Inflammatory macrophage treated with lipopolysaccharide for 4 hours (primary cell): Measurements from ENCODE around the gene KCNH2.
A peak's percentile ranks its signal among the peaks of the same experiment; 100 is the strongest.
"Not testable (repeated sequence)": the region's sequence is repeated elsewhere in the genome, so short reads cannot be mapped to it uniquely, and the experiment has no call there.

Experiments
- DNase-seq: peaks from one replicate; pipeline ENCODE4 v3.0.0-alpha.2; 2020

The KCNH2 gene

DNA sequence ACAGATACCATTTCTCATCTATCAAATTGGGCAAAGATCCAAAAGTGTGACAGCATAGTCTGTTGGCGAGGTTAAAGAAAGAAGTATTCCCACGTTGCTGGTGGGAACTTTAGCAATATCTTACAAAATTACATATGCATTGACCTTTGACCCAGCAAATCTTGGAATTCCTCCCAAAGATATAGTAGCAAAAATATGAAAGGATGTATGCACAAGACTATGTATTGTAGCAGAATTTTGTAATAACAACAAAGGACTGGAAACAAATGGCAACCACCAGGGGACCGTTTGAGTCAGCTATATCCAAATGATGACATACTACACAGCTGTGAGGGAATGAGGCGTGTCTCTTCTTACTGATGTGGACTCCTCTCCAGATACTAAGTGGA, 50.2 kb downstream of the KCNH2 start:
- DNase-seq = peak; percentile 26

DNA sequence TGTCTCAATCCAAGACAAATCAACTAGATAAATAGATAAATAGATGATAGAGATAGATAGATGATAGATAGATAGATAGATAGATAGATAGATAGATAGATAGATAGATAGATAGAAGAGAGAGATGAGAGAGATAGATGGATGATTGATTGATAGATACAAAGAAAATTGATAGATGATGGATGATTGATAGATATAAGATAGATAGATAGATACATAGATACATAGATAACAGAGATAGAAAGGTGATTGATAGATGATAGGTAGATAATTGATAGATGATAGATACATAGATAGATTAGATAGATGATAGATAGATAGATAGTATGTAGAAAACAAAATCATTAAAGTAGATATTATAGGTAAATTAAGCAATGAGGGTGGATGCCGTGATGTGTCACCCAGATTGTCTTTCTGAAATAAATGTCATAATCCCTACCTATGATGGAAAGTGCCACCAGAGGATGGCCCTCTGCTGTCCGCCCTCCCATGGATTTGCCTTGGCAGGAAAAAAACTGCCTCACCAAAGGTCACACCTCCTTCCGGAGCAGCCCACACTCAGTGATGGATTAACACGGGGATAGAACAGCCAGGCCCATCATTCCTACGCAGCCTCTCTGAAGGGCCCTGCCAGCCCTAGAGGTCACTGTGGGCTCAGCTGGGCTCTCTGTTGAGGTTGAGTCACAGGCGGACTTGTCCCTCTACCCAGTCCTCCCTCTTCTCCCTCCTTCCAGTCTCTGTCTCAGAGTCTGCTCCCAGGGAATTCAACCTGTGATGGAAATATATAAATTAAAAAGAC, 50.8 kb downstream of the KCNH2 start:
- DNase-seq = no peak

DNA sequence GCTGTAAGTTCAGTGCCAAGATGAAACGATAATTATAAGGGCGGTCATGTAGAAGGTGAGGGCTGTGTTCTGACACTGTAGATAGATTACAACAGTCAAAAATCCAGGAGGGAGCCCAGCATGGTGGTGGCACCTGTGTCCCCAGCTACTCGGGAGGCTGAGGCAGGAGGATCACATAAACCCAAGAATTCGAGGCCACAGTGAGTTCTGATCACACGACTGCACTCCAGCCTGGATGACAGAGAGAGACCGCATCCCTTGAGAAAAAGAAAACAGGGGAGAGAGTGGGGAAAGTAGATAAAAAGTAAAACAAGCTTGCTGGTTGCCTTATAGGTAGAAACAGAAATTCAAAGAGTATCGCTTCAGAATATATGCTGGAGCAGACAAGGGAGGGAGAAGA, 52.1 kb downstream of the KCNH2 start:
- no peak for DNase-seq

DNA sequence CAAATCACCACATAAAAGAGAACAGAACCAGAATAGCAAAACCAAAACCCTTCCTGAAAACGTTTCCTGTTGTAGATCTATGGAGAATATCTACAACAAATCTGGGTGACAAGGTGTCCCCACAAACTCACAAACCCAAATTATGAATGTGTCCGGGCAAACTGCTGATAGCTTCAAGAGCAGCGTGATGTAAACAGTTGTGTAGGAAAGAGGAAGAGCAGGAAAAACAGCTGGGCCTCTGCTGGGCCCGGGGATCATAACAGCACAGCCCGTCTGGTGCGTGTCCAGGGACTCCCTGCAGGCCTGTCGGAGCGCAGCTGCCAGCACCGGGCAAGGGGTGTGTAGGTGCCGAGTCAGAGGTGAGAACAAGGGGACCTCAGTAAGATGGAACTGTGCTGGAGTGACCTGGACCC, 53.7 kb downstream of the KCNH2 start:
- no peak for DNase-seq

DNA sequence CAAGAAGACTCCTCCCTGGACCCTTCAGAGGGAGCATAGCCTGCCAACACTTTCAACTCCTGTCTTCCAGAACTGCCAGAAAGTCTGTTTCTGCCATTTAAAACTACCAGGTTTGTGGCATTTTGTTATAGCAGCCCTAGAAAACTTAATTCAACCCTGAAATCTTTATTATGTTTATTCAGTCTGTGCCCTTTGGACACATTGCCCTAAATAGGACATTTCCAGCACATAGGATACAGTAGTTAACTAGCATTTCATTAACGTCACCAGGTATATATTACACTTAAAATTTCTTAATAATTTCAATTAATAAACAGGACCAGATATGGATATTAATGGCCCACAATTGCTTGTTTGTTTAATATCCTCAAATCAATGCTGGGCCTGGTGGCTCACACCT, 54.3 kb downstream of the KCNH2 start:
- DNase-seq = no peak

DNA sequence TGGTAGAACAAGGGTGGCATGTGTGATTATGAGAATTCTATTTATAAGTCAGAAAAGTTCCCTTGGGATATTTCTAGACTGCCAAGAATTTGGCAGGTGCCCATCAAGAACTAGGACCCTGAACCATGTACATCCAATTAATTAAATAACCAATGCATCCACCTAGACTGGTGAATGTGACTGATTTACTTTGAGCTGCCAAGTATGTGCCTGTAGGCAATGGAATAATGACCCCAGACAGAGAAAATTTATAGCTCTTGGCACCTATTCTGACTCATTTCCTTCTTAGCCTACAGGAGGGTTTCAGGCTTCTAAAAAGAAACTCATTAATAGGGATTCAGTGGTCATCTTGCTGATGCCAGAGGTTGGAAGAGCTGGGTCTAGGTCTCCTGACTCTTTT, 54.9 kb downstream of the KCNH2 start:
- no peak for DNase-seq

DNA sequence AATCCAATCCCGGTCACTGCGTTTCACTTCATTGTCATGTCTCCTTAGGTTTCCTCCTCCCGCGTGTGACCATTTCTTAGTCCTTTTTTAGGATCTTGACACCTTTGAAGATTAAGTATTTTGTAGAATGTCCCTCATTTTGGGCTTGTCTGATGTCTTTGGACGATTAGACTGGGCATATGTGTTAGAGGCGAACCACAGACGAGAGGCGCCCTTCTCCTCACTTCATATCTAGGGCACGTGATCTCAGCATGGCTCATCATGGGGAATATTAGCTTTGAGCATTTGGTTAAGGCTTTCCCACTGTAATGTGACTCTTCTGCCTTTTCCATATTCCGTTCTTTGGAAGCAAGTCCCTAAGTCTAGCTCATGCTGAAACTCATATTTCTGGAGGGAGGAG, 59.0 kb downstream of the KCNH2 start:
- DNase-seq = no peak

DNA sequence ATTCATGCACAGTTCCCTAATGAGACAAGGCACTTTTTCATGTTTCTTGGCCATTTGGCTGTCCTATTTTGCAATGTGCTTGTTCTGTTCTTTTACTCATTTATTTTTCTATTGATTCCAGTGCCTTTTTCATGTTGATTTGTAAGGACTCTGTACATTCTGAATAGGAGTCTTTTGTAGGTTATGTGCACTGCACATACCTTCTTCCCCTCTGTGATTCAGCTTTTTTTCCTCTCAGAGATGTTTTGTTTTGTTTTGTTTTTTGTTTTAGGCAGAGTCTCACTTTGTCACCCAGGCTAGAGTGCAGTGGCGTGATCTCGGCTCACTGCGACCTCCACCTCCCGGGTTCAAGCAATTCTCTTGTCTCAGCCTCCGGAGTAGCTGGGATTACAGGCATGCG, 59.7 kb downstream of the KCNH2 start:
- no peak for DNase-seq

DNA sequence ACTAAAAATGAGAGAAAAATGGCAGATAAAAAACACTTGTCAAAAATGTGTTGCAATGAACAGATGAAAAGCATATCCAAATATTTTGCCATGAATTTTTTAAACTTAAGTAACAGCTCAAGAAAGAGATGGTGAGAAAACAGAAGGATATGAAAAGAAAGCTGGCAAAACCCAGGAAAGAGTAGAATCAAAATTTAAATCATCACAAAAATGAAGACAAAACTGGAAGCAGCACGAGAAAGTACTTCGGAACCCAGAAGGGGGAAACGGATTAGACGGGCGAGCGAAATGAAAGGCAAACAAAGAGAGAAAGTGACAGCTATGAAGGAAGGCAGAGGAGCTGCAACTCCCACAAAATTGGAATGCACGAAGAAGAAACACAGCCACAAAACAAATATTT, 60.2 kb downstream of the KCNH2 start:
- DNase-seq = no peak

DNA sequence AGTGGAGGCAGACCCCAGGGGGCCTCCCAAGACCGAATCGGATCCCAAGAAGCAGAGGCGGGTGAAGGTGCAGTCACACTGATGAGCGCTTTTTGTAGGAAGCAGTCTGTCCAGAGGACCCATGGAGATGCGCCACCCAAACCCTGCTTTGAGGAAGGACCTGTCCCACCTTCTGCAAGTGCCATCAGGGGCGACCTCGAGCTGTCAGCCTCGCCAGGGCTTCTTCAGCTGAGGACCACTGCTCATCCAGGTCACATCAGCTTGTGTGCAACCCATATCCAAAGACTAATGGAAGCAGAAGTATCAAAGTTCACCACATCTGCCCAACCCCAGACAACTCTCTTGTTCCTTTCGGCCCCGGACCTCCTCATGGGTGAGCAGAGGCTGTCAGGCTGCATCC, 61.5 kb downstream of the KCNH2 start:
- no peak for DNase-seq

DNA sequence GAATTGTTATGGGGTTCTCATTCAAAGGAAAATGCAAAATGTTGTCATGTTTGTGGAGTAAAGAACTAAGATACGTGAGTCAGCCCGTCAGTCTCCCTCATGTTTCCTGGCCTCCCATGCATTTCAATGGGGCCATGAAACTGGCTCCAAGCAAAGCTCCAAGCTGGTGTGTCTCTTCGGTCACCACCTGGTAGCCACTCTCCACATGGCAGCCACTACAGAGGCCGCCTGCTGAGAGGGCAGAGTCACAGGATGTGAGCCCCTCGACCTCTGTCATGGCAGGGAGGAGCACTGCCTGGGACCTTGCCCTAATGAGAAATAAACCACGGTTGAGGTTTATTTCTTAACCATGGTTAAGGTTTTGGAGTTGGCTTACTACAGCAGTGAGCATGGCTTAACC, 63.2 kb downstream of the KCNH2 start:
- DNase-seq = no peak

DNA sequence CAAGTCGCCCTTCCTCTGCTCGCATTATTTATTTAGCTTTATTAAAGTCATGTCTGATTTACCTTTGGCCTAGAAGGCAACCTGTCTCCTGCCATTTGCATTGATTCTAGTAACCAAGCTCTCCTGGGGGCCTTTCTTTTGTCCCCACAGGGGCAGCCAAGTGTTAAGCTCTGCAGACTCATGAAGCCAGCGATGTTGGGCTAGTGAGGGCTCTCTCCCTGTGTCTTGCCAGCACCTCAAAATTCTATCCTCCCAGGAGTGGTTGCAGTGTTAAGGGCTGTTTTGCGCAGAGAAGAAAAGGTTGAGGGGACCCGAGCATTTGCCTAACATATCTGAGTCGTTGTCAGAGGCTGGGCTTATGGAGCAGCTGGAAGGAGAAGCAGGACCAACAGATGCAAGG, 63.9 kb downstream of the KCNH2 start:
- DNase-seq = no peak

DNA sequence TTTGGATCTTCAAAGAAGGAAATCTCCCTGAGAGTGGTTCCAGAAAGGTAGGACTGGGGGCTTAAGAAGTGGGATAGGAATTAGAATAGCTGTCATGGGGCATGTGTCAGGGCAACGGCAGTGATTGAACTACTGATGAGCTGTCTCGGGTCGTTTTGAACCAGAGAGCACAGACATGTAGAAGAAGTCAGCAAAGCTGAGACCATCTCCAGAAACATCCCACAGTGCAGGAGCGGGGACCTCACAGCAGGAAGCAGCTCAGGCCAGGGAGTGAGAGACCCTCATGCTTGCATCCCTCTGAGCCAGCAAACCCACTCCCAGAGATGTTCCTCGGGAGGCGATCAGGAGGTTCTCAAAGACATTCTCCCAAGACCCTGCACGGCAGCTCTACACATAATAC, 65.7 kb downstream of the KCNH2 start:
- DNase-seq = no peak

DNA sequence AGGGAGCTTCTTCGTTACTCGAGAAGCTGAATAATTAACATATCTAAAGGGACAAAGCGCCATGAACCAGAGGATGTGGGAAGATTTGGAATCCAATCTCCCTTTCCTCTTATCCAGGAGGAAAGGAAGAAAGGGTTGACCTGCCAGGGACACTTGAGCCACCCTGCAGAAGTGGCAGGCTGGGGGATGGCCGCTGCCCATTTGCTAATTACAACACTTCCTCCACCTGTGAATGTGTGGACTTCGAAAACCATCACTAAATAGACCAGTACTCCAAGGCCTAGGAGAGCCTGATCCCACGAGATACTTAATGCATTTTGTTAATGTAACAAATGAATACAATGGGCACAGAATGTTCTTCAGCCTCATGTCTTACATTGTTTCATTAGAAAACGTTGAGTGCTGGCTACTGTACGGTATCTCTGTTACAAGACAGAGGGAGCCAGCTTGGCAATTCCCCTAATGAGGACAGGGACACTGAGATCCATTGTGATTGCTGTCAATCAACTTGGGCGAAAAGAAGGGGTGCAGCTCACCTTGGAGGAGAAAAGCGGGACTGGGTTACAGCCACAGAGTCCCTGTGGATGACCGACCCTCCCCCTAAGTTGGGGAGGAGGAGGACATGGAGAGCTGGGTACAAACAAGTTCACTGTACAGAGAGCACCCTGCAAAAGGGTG, 66.4 kb downstream of the KCNH2 start:
- no peak for DNase-seq

DNA sequence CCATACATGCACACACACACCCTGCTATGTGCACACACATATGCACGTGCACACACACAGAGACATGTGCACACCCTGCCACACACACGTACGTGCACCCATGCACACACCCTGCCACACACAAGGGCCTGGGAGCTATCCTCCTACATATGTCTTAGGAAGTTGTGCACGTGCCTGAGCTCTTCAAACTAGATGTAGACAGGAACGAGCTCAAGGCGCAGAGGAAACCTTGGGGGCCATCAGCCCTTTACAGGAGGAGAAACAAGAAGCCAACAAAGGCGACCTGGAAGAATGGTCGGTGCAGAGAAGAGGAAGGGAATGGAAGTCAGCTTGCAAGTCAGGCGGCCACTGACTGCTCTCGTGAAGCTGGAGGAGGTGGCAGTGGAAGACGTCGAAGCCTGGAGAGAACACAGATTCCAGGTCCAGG, 67.1 kb downstream of the KCNH2 start:
- DNase-seq = no peak

DNA sequence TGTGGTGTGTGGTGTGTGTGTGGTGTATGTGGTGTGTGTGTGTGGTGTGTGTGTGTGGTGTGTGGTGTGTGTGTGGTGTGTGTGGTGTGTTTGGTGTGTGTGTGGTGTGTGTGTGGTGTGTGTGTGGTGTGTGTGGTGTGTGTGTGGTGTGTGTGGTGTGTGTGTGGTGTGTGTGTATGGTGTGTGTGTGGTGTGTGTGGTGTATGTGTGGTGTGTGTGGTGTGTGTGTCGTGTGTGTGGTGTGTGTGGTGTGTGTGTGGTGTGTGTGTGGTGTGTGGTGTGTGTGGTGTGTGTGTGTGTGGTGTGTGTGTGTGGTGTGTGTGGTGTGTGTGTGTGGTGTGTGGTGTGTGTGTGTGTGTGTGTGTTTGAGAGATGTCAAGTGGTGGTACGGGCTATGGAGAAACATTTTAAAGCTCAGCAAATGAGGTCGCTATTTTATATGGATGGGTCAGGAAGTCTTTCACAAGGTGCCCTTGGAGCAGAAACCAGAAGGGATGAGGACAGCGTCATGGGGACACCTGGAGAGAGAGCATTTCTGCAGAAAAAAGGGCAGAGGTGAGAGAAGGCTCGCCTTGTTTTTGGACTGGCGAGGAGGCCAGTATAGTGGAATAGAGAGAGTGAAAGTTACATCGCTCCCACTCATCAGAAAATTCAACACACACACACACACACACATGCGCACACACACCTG, 67.7 kb downstream of the KCNH2 start:
- DNase-seq = not testable (repeated sequence)

DNA sequence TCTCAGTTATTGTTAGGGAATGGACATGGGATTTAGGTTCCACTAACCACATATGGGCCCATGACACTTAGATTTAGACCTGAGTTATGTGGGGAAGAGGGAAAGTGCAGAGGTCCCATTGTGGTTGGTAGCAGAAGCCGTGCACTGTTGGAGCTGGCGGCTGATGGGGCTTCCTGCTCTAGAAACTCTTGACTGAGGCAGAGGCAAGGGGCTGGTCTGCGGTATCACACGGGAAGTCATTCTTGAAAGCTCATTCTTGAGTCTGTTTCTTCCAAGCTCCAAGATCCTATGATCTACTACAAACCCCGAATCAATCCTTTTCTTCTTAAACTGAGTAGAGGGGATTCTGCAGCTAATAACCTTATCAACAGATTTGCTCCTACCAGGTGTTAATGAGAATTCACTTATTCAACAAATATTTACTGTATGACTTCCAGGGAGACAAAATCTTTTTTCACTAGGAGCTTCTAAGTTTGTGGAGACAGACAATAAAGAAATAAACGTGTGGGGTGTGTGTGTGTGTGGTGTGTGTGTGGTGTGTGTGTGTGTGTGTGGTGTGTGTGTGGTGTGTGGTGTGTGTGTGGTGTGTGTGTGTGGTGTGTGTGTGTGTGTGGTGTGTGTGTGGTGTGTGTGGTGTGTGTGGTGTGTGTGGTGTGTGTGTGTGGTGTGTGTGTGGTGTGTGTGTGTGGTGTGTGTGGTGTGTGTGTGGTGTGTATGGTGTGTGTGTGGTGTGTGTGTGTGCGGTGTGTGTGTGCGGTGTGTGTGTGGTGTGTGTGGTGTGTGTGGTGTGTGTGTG, 68.7 kb downstream of the KCNH2 start:
- DNase-seq = no peak

DNA sequence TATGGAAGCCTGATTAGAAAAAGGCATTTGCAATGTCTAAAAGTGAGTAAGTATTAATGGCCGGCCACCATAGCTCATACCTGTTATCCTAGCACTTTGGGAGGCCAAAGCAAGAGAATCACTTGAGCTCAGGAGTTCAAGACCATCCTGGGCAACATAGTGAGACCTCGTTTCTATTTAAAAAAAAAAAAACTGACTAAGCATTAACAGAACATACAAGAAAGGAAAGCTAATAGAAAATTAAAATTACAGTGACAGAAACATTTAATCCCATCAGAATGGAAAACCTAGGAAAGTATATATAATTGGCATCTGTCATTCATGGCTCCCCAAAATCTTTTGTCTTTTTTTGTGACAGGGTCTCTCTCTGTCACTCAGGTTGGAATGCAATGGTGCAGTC, 69.9 kb downstream of the KCNH2 start:
- DNase-seq = no peak

DNA sequence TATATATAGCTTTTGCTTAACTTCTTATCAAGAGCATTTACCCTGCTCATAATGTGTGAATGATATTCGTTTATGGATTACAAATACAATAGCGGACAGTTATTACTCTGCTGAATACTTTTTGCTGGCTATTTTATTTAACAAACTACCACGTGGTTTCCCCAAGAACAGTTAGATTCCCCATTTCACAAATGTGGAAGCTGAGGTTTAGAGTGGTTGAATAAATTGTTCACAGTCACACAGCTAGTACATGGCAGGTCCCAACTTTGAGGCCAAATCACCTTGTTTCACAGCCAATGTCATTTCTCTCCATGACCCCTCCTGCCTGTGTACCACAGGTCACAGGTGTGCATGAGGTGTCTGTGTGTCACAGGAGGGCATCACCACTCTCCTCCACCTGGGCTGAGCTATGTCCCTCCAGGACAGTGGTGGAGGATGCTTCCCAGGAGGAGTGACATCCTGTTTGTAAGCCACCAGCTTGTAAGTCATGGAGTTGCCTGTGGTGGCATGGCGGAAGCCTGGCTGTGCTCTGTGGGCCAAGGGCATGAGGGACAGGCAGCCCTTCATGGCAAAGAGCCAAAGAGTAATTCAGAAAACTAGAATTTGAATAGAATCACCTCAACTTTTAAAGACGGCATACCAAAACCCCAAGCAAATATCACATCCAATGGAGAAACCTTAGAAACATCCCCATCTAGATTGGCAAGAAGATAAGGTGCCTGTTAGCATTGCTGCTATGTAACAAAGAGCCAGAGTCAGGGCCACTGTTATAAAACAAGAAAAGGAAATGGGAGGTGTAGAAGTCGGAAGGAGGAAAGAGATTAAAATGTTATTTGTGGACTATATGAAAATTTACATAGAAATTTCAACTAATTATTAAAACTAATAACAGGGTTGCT, 73.9 kb downstream of the KCNH2 start:
- DNase-seq = no peak

DNA sequence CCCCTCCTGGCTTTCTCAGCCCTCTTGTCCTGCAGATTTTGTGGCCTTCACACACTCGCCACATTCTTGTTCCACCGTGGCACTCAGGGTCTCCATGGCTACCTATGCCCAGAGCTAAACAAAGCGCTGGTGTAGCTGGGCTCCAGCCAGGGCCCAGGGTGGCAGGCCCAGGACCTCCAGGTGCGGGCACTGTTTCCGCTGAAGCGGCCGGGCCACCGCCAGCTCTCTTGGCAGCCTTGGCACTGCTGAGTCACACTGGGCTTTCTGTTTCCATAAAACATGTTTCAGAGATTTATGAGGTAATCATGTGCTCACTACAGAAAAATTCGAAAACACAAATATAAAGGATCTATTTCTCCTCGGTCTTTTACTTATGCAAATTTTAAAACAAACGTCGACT, 74.5 kb downstream of the KCNH2 start:
- DNase-seq = peak; percentile 59

DNA sequence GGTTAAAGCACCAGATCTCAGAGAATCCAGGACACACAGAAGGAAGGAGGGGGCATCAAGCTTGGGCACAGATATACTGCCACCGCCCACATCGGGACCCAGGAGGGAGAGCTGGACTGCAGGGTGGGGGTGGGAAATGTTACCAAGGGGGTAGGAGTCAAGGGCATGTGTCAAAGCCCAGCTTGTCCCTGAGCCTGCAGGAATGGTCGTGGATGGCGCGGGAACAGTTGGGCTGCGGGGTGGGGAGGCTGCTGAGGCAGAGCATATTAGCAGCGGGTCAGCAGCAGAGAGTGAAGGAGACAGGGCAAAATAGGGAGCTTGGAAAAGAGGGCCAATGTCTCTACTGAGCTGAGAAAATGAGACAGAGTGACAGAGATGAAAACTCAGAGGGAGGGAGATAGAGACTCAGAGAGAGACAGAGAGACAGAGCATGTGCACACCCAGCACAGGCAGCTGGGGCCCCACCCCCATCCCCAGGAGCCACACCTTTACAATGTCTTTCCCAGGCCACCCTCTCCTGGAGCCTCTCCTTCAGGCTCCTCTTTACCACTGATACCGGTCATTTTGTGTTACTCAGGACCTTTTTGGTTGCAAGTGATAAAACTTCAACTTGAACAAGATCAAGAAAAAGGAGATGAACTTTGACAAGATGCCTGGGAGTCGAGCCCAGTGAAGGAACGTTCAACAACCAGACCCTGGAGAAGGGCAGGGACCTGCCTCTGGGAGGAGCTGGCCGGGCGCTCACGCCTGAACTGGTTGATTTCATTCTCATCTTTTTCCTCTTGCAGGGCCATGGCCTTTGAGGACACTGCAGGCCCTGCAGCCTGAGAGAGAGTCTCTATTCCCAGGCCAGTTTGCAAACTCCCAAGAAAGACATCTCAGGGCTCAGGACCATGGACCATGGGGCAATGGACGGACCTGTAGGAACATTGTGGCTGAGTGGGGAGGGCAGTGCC, 75.8 kb downstream of the KCNH2 start:
- DNase-seq = no peak
